GM19372 (cell line): ENCODE measurements around the gene OPTN.

Experiments used
- ATAC-seq: cut with Tn5 transposase; IDR thresholded peaks from one replicate; pipeline ENCODE4 v1.9.1; 2021; ENCODE audit warnings: mild to moderate bottlenecking, low read depth, moderate library complexity; ENCODE audit not compliant: unreplicated experiment

OPTN gene

DNA sequence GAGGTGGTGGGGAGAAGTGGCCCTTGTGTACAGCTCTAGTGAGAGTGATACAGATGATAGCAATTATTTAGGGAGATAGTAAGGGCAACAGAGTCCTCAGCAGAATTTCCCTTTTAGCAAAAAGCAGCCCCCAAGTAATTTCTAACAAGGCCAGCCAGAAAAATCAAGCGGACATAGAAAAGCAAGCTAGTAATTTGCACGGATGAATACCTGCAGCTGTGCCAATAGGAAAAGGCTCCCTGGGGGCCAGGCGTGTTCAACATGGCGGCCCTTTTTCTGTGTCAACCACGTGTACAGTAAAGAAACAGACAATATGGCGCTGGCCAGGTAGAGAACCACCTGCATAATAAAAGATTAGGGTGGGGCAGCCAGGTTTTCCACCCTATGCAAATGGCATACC, 68.8 kb downstream of the OPTN start:
- ATAC-seq, result no peak

DNA sequence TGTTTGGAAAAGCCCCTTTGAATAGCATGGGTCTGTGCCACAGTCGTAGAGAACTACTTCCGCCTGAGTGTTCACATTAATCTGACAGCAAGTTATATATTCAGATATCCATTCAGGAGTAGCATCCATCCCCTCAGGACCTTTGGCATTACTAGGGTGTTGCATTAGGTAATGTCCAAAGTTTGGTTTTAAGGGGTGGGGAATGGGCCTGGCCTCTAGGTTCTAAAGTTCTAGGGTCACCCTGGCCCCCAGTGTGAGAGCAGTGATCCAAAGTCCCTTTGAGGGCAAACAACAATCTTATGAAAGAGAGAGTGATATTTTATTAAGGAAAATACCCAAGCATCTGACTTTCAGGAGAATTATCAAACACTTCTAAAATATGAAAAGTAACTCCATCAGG, 73.7 kb downstream of the OPTN start:
- ATAC-seq, result no peak

DNA sequence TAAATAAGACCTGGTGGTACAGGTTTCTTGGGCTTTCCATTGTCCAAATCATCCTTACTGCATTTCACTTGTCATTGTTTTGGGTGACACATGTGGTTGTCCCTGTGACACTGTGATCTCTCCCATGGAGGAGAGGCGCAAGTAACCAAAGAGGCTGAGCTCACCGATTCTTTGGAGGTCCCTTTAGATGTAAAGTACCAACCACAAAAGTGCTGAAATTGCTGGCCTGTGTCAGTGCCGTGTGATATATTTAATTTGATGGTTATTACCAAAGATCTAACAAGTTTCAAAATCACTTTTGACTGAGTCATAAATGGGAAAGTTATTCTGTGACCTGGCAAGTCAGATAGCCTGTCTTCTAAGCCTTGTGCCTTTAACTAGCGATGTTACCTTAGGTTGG, 80.8 kb downstream of the OPTN start:
- ATAC-seq, result no peak

DNA sequence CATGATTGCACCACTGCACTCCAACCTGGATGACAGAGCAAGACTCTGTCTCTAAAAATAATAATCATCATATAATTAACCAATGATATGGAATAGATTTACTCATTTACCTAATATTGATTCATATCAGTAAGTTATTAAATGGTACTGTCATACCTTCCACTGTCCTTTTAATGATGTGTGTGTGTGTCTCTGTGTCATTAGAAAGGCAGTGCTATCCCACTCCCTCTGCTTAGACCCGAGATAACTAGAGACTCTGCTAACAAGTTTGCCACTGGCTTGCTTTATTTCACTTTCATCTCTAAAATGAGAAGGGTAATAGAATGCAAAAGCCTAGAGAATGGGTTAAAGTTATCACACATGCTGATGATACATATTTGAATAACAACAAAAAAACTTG, 82.5 kb downstream of the OPTN start:
- no peak for ATAC-seq

DNA sequence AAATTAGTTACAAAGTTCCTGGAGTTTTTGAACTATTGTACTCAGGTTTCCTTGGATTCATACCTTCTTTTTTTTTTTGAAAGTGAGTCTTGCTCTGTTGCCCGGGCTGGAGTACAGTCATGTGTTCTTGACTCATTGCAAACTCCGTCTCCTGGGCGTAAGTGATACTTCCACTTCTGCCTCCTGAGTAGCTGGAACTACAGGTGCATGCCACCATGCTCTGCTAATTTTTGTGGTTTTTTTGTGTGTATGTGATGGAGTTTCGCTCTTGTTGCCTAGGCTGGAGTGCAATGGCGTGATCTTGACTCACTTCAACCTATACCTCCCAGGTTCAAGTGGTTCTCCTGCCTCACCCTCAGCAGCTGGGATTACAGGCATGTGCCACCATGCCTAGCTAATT, 83.7 kb downstream of the OPTN start:
- ATAC-seq, result no peak

DNA sequence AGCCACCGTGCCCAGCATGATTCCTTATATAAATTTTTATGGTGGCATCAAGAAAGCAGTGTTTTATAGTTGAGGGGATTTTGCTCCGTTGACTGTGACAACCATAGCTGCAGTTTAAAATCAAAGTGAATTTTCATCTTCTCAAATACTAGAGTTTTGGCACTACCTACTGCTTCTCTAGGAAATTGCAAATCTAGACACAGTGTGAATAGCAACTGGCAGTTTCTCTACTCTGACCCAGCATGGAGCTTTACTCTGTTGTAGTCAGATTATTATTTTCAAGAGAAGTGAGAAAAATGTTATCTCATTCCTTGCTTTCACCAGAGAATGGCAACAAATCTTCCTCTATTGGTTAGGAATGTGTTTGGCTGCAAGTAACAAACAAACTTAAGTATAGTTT, 84.3 kb downstream of the OPTN start:
- no peak for ATAC-seq

DNA sequence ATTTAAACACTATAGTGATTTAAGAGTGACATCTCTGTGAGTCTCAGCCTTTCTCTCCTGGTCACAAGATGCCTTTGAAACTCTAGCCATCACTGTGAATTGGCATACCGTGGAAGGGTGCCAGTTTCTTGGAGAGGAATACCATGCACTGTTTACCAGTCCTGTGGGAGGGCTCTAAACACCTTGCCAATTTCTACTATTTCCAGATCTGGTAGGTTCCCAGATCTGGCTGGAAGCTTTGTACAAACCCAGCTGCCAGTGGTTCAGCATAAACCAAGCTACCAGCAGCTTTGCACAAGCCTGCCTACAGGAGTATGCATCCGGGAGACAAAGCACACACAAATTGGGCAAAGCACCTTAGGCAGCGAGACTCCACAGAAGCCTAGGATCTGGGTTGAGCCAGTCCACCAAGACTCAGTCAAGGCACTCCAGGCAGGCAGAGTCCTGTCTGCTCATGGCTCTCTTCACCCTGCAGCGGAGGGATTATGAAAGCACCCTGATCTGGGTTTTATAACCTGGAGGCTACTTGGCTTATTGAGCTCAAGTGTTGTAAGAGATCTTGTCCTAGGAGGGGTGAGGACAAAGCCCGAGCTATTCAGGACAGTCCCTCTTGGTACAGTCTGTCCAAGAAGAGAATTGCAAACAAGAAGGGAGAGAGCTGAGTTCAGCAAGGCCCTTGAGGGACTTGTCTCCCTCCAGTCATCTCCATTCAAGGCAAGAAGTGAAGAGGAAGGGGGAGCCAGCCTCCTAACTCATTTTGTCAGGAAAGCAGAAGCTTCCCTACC, 85.0 kb downstream of the OPTN start:
- ATAC-seq, result no peak

DNA sequence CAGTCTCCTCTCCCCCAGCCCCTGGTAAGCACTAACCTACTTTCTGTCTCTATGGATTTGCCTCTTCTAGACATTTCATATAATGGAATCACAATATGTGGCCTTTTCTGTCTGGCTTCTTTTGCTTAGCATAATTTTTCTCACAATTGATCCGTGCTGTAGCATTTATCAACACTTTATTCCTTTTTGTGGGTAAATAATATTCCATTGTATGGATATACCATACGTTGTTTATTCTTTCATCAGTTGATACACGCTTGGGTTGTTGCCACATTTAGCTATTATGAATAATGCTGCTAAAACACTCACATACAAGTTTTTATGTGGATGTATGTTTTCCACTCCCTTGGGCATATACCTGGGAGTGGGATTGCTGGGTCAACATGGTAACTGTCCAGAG, 87.2 kb downstream of the OPTN start:
- no peak for ATAC-seq
